ENCODE measurements around the gene VASN.

VASN gene

DNA sequence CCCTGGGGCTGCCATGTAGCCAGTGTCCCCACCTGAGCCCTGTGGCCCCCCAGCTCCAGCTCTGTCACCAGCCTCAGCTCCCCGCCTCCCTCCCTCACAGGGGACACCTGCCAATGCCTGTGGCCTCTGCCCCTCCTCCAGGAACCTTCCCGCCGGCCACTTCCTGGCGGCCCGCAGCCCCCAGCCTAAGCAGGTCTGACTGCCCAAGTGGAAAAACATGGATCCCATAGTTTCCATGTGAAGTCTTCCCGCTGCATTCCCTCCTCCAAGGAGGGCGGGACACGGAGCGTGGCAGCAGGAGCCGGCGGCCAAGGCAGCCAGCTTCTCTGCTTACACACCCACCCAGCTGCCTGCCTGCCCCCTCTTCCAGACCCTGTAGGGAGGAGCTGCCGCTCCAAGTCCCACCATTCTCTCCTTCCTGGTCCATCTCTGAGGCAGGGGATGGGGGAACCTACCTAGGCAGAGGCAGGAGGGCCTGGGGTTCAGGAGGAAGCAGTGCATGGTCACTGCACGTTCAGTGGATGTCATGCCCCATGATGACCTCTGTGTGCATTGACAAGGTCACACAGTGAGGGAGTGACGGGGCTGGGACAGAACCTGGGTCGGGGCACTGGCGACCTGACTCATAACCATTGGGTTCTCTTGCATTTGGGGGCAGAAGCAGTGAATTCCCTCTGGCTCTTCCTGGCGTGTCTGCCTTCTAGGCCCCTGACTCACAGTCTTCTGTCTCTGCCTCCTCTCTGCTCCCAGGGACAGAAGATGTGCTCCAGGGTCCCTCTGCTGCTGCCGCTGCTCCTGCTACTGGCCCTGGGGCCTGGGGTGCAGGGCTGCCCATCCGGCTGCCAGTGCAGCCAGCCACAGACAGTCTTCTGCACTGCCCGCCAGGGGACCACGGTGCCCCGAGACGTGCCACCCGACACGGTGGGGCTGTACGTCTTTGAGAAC lies 8.7 kb downstream of the VASN start:
- H3K36me3 ChIP-seq (ENCODE audit: control insufficient read depth, insufficient read depth, low read length): peaks cover 10% of the 10 kb centered on the region
- no peak overlapping the region for H3K27ac ChIP-seq (ENCODE audit: low read length)
- WGBS (ENCODE audit: insufficient coverage, insufficient read length): no CpG with 5 or more reads among the region's 26 CpGs
- DNase-seq (ENCODE audit: low read depth, low spot score): no peak
- no peaks in the 10 kb centered on the region for H3K9me3 ChIP-seq (ENCODE audit: control insufficient read depth, insufficient read depth, low read length)
- no peak overlapping the region for H3K4me3 ChIP-seq (ENCODE audit: low read length)
- peaks cover 21% of the 10 kb centered on the region for H3K4me1 ChIP-seq (ENCODE audit: control insufficient read depth, insufficient read depth, low read length)
- no peaks in the 10 kb centered on the region for H3K27me3 ChIP-seq (ENCODE audit: control insufficient read depth, insufficient read depth, low read length)

DNA sequence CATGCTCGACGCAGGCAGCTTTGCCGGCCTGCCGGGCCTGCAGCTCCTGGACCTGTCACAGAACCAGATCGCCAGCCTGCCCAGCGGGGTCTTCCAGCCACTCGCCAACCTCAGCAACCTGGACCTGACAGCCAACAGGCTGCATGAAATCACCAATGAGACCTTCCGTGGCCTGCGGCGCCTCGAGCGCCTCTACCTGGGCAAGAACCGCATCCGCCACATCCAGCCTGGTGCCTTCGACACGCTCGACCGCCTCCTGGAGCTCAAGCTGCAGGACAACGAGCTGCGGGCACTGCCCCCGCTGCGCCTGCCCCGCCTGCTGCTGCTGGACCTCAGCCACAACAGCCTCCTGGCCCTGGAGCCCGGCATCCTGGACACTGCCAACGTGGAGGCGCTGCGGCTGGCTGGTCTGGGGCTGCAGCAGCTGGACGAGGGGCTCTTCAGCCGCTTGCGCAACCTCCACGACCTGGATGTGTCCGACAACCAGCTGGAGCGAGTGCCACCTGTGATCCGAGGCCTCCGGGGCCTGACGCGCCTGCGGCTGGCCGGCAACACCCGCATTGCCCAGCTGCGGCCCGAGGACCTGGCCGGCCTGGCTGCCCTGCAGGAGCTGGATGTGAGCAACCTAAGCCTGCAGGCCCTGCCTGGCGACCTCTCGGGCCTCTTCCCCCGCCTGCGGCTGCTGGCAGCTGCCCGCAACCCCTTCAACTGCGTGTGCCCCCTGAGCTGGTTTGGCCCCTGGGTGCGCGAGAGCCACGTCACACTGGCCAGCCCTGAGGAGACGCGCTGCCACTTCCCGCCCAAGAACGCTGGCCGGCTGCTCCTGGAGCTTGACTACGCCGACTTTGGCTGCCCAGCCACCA lies 9.7 kb downstream of the VASN start:
- no CpG with 5 or more reads among the region's 59 CpGs for WGBS (ENCODE audit: insufficient coverage, insufficient read length)
- Histone ChIP-seq H3K36me3 (ENCODE audit: control insufficient read depth, insufficient read depth, low read length) (peaks cover 10% of the 10 kb centered on the region), H3K4me1 (ENCODE audit: control insufficient read depth, insufficient read depth, low read length) (peaks cover 17% of the 10 kb centered on the region), H3K27me3 (ENCODE audit: control insufficient read depth, insufficient read depth, low read length) (no peaks in the 10 kb centered on the region), H3K9me3 (ENCODE audit: control insufficient read depth, insufficient read depth, low read length) (no peaks in the 10 kb centered on the region), H3K4me3 (ENCODE audit: low read length) (no peak overlapping the region), H3K27ac (ENCODE audit: low read length) (no peak overlapping the region)
- no peak for DNase-seq (ENCODE audit: low read depth, low spot score)

DNA sequence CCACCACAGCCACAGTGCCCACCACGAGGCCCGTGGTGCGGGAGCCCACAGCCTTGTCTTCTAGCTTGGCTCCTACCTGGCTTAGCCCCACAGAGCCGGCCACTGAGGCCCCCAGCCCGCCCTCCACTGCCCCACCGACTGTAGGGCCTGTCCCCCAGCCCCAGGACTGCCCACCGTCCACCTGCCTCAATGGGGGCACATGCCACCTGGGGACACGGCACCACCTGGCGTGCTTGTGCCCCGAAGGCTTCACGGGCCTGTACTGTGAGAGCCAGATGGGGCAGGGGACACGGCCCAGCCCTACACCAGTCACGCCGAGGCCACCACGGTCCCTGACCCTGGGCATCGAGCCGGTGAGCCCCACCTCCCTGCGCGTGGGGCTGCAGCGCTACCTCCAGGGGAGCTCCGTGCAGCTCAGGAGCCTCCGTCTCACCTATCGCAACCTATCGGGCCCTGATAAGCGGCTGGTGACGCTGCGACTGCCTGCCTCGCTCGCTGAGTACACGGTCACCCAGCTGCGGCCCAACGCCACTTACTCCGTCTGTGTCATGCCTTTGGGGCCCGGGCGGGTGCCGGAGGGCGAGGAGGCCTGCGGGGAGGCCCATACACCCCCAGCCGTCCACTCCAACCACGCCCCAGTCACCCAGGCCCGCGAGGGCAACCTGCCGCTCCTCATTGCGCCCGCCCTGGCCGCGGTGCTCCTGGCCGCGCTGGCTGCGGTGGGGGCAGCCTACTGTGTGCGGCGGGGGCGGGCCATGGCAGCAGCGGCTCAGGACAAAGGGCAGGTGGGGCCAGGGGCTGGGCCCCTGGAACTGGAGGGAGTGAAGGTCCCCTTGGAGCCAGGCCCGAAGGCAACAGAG lies 10.5 kb downstream of the VASN start:
- Histone ChIP-seq H3K4me1 (ENCODE audit: control insufficient read depth, insufficient read depth, low read length) (peaks cover 12% of the 10 kb centered on the region), H3K36me3 (ENCODE audit: control insufficient read depth, insufficient read depth, low read length) (peaks cover 10% of the 10 kb centered on the region)

DNA sequence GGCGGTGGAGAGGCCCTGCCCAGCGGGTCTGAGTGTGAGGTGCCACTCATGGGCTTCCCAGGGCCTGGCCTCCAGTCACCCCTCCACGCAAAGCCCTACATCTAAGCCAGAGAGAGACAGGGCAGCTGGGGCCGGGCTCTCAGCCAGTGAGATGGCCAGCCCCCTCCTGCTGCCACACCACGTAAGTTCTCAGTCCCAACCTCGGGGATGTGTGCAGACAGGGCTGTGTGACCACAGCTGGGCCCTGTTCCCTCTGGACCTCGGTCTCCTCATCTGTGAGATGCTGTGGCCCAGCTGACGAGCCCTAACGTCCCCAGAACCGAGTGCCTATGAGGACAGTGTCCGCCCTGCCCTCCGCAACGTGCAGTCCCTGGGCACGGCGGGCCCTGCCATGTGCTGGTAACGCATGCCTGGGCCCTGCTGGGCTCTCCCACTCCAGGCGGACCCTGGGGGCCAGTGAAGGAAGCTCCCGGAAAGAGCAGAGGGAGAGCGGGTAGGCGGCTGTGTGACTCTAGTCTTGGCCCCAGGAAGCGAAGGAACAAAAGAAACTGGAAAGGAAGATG lies 11.2 kb downstream of the VASN start:
- no peak overlapping the region for H3K4me3 ChIP-seq (ENCODE audit: low read length)
- no CpG with 5 or more reads among the region's 21 CpGs for WGBS (ENCODE audit: insufficient coverage, insufficient read length)
- peaks cover 10% of the 10 kb centered on the region for H3K36me3 ChIP-seq (ENCODE audit: control insufficient read depth, insufficient read depth, low read length)
- peaks cover 10% of the 10 kb centered on the region for H3K4me1 ChIP-seq (ENCODE audit: control insufficient read depth, insufficient read depth, low read length)
- DNase-seq (ENCODE audit: low read depth, low spot score): no peak
- no peaks in the 10 kb centered on the region for H3K9me3 ChIP-seq (ENCODE audit: control insufficient read depth, insufficient read depth, low read length)
- H3K27ac ChIP-seq (ENCODE audit: low read length): no peak overlapping the region
- H3K27me3 ChIP-seq (ENCODE audit: control insufficient read depth, insufficient read depth, low read length): no peaks in the 10 kb centered on the region

More for the DNA sequence above, 10.5 kb downstream of the VASN start:
- WGBS (ENCODE audit: insufficient coverage, insufficient read length): no CpG with 5 or more reads among the region's 55 CpGs
- Histone ChIP-seq H3K27me3 (ENCODE audit: control insufficient read depth, insufficient read depth, low read length) (no peaks in the 10 kb centered on the region), H3K4me3 (ENCODE audit: low read length) (no peak overlapping the region), H3K9me3 (ENCODE audit: control insufficient read depth, insufficient read depth, low read length) (no peaks in the 10 kb centered on the region), H3K27ac (ENCODE audit: low read length) (no peak overlapping the region)
- DNase-seq (ENCODE audit: low read depth, low spot score): no peak

DNA sequence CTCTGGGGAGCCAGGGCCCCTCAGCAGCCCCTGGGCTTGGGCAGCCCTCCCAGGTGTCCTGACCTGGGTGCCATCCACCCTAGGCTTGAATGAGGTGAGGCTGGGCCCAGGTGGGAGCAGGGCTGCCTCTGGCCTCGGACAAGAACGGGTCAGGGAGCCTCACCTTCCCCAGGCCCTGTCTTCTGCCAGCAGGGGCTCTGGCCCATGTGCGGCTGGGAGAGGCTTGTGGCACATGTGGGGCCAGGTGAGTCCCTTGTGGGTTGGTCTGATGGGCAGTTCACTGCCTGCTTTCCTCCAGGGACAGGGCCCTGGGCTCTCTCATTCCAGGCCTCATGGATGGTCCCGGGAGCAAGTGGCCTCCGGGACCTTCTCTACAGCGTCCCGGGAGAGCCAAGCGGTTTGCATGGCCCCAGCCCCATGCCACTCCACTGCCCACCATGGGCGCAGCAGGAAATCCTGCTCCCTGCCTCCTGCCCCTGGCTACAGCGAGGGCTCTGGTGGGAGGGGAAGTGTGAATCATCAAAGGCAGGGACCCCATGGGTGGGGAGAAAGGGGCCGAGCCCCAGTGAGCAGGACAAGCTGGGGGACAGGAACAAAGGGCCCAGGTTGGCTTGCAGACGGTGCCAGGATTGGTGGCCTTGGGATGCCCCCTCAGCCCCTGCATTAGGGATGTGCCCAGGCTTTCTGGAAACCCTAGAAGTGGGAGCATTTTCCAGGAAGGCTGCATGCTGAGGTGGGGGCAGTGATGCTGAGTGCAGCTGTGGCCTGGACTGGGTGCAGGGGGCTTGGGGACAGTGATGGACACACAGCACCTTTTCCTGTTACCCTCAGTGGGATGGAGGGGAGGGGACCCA lies 12.2 kb downstream of the VASN start:
- H3K27ac ChIP-seq (ENCODE audit: low read length): no peak overlapping the region

DNA sequence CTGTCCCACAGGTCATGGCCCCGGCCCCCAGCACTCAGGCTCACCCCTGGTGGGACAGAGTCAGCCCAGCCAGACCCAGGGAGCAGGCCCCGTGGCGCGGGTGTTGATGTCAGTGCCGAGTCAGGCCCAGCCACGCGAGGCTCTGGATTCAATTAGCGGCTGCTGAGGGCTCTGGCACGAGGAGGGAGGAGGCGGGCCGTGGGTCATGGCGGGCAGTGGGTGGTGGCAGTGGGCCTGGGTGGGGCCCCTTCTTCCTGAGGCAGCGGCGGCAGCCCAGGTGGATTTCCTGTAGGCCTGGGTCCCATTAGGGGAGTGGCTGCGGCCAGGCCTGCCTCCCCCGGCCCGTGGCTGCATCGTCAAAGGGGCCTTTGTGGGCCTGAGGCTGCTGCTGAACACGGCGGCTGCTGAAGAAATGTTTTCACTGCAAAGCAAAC lies 12.9 kb downstream of the VASN start:
- H3K27ac ChIP-seq (ENCODE audit: low read length): no peak overlapping the region
- H3K4me1 ChIP-seq (ENCODE audit: control insufficient read depth, insufficient read depth, low read length): peaks cover 11% of the 10 kb centered on the region
- H3K36me3 ChIP-seq (ENCODE audit: control insufficient read depth, insufficient read depth, low read length): peaks cover 10% of the 10 kb centered on the region
- no peak overlapping the region for H3K4me3 ChIP-seq (ENCODE audit: low read length)
- DNase-seq (ENCODE audit: low read depth, low spot score): no peak
- no peaks in the 10 kb centered on the region for H3K9me3 ChIP-seq (ENCODE audit: control insufficient read depth, insufficient read depth, low read length)
- no peaks in the 10 kb centered on the region for H3K27me3 ChIP-seq (ENCODE audit: control insufficient read depth, insufficient read depth, low read length)
- no CpG with 5 or more reads among the region's 20 CpGs for WGBS (ENCODE audit: insufficient coverage, insufficient read length)

More for the DNA sequence above, 12.2 kb downstream of the VASN start:
- Histone ChIP-seq H3K36me3 (ENCODE audit: control insufficient read depth, insufficient read depth, low read length) (peaks cover 10% of the 10 kb centered on the region), H3K27me3 (ENCODE audit: control insufficient read depth, insufficient read depth, low read length) (no peaks in the 10 kb centered on the region), H3K9me3 (ENCODE audit: control insufficient read depth, insufficient read depth, low read length) (no peaks in the 10 kb centered on the region), H3K4me1 (ENCODE audit: control insufficient read depth, insufficient read depth, low read length) (peaks cover 11% of the 10 kb centered on the region), H3K4me3 (ENCODE audit: low read length) (no peak overlapping the region)
- no CpG with 5 or more reads among the region's 12 CpGs for WGBS (ENCODE audit: insufficient coverage, insufficient read length)
- no peak for DNase-seq (ENCODE audit: low read depth, low spot score)

DNA sequence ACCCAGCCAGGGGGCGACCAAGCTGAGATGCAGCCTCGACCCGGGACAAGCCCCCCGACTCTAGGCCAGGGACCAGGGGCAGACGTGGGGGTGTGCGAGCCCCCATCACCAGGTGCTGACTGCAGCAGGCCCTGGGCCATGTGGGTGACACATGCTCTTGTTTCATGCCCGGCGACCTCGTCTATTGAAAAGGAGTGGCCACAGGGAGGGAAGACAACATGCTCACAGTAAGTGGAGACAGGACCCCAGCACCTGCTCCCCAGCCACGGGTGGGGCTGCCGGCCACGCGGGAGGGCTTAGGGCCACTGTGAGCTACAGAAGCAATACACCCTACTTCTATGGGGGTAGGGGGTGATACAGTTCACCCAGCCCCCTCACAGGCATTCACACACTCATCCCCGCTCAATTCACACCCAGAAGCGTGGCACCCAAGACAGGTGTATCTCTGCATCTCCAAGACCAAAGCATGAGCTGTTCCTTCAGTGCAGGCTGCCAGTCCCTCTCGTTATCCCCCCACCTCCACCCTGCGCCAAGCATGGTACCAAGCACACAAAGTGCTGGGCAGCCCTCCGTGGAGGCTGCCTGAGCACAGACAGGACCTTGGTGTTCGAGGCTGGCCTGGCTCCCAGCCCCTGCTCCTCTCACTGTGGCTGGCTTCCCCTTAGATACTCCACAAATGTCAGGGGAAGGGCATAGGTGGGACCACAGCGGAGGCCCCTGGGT lies 13.6 kb downstream of the VASN start:
- Histone ChIP-seq H3K27me3 (ENCODE audit: control insufficient read depth, insufficient read depth, low read length) (no peaks in the 10 kb centered on the region), H3K9me3 (ENCODE audit: control insufficient read depth, insufficient read depth, low read length) (no peaks in the 10 kb centered on the region), H3K4me1 (ENCODE audit: control insufficient read depth, insufficient read depth, low read length) (peaks cover 12% of the 10 kb centered on the region), H3K4me3 (ENCODE audit: low read length) (no peak overlapping the region), H3K27ac (ENCODE audit: low read length) (no peak overlapping the region), H3K36me3 (ENCODE audit: control insufficient read depth, insufficient read depth, low read length) (peaks cover 10% of the 10 kb centered on the region)
- no CpG with 5 or more reads among the region's 20 CpGs for WGBS (ENCODE audit: insufficient coverage, insufficient read length)
- DNase-seq (ENCODE audit: low read depth, low spot score): no peak

DNA sequence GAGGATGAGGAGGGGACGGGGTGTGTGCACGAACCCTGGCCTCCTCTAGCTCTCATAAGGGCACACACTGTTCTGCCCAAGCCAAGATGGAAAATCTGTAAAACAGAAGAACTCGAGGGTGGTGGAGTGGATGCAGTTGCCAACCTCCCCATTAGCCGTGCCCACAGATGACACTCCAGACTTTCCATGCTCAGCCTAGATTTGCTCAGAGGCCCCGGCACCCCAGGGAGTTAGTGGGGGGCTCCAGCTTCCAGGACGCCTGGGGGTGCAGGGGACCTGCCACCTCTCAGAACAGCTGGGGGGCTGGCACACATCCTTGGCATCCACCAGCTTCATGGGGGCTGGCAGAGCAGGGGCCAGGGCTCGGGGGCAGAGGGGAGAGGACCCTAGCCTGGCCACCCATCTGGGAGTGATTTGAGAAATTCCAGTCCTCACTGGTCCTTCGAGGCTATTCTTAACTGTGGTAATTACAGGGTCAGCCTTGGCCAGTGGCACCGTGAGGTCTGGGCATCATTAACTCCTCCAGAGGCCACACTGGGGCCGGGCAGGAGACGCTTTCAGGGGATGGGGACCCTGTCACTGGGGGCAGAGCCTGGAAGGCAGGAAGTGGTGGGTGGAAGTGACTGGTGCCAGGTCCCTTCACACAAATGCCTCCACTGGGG lies 14.3 kb downstream of the VASN start:
- WGBS (ENCODE audit: insufficient coverage, insufficient read length): no CpG with 5 or more reads among the region's 11 CpGs
- peaks cover 10% of the 10 kb centered on the region for H3K36me3 ChIP-seq (ENCODE audit: control insufficient read depth, insufficient read depth, low read length)
- H3K27ac ChIP-seq (ENCODE audit: low read length): no peak overlapping the region
- H3K9me3 ChIP-seq (ENCODE audit: control insufficient read depth, insufficient read depth, low read length): no peaks in the 10 kb centered on the region
- DNase-seq (ENCODE audit: low read depth, low spot score): no peak
- no peak overlapping the region for H3K4me3 ChIP-seq (ENCODE audit: low read length)
- no peaks in the 10 kb centered on the region for H3K27me3 ChIP-seq (ENCODE audit: control insufficient read depth, insufficient read depth, low read length)
- peaks cover 18% of the 10 kb centered on the region for H3K4me1 ChIP-seq (ENCODE audit: control insufficient read depth, insufficient read depth, low read length)

All from iPS DF 6.9 (cell line).